Ishikawa (cell line): ENCODE data around the gene CLTCL1.

Source experiments
- CEBPB ChIP-seq: IDR thresholded peaks from 2 replicates; pipeline ENCODE4 v1.6.1; 2012
- CREB1 ChIP-seq: IDR thresholded peaks from 2 replicates; pipeline ENCODE4 v1.6.1; 2012; ENCODE audit warnings: low read depth
- EGR1 ChIP-seq: IDR thresholded peaks from 2 replicates; pipeline ENCODE4 v1.6.1; 2012
- EP300 ChIP-seq: IDR thresholded peaks from 2 replicates; pipeline ENCODE4 v1.6.1; 2012; ENCODE audit warnings: borderline replicate concordance
- FOXM1 ChIP-seq: IDR thresholded peaks from 2 replicates; pipeline ENCODE4 v1.6.1; 2012; ENCODE audit warnings: low read depth, borderline replicate concordance
- MAX ChIP-seq: IDR thresholded peaks from 2 replicates; pipeline ENCODE4 v1.6.1; 2012
- NFIC ChIP-seq: IDR thresholded peaks from 2 replicates; pipeline ENCODE4 v1.6.1; 2012
- RAD21 ChIP-seq: IDR thresholded peaks from 2 replicates; pipeline ENCODE4 v1.6.1; 2012; ENCODE audit warnings: low read depth
- TAF1 ChIP-seq: IDR thresholded peaks from 2 replicates; pipeline ENCODE4 v1.6.1; 2012; ENCODE audit warnings: low read depth, mild to moderate bottlenecking
- TCF12 ChIP-seq: IDR thresholded peaks from 2 replicates; pipeline ENCODE4 v1.6.1; 2012; ENCODE audit warnings: low read depth
- TEAD4 ChIP-seq: IDR thresholded peaks from 2 replicates; pipeline ENCODE4 v1.6.1; 2012
- USF1 ChIP-seq: IDR thresholded peaks from 2 replicates; pipeline ENCODE4 v1.6.1; 2012
- YY1 ChIP-seq: IDR thresholded peaks from 2 replicates; pipeline ENCODE4 v1.6.1; 2012; ENCODE audit warnings: low read depth
- ZBTB7A ChIP-seq: IDR thresholded peaks from 2 replicates; pipeline ENCODE4 v1.6.1; 2012; ENCODE audit warnings: low read depth
- TF ChIP-seq, protein P1 (sequence below): IDR thresholded peaks from 2 replicates; pipeline ENCODE4 v1.6.1; 2012; ENCODE audit warnings: low read depth, mild to moderate bottlenecking

The CLTCL1 gene

DNA sequence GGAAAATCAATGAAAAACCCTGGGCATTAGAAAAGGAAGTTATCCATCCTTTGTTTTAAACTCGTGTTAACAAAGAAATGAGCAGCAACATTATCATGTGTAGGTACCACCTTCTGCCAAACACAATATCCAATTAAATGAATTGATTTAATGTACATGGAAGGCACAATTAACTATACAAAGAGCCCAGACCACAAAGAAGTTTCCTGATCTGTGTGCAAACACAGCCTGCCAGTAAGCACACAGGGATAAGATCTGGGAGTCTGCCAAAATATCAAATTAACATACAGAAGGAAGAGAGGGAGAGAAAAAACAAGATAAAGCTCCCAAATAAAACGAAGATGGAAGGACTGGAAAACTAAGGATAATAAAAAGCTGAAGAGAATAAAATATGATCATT, 58.9 kb downstream of the CLTCL1 start:
- TF ChIP-seq YY1 (no peak), USF1 (no peak), TCF12 (no peak), EP300 (no peak), CREB1 (no peak), RAD21 (no peak), TEAD4 (no peak), TAF1 (no peak), EGR1 (no peak), FOXM1 (no peak), MAX (no peak), NFIC (no peak), CEBPB (no peak), ZBTB7A (no peak)
- TF ChIP-seq, protein P1, sequence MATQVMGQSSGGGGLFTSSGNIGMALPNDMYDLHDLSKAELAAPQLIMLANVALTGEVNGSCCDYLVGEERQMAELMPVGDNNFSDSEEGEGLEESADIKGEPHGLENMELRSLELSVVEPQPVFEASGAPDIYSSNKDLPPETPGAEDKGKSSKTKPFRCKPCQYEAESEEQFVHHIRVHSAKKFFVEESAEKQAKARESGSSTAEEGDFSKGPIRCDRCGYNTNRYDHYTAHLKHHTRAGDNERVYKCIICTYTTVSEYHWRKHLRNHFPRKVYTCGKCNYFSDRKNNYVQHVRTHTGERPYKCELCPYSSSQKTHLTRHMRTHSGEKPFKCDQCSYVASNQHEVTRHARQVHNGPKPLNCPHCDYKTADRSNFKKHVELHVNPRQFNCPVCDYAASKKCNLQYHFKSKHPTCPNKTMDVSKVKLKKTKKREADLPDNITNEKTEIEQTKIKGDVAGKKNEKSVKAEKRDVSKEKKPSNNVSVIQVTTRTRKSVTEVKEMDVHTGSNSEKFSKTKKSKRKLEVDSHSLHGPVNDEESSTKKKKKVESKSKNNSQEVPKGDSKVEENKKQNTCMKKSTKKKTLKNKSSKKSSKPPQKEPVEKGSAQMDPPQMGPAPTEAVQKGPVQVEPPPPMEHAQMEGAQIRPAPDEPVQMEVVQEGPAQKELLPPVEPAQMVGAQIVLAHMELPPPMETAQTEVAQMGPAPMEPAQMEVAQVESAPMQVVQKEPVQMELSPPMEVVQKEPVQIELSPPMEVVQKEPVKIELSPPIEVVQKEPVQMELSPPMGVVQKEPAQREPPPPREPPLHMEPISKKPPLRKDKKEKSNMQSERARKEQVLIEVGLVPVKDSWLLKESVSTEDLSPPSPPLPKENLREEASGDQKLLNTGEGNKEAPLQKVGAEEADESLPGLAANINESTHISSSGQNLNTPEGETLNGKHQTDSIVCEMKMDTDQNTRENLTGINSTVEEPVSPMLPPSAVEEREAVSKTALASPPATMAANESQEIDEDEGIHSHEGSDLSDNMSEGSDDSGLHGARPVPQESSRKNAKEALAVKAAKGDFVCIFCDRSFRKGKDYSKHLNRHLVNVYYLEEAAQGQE = no peak

GRCh38 chr22:19231986-19232385, 59.5 kb downstream of the CLTCL1 start:
- no peak for TF ChIP-seq RAD21
- no peak for TF ChIP-seq CEBPB

GRCh38 chr22:19229600-19229999, 61.9 kb downstream of the CLTCL1 start:
- no peak for TF ChIP-seq YY1
- no peak for TF ChIP-seq ZBTB7A
- TF ChIP-seq CREB1 = no peak
- TF ChIP-seq TCF12 = no peak
- TF ChIP-seq, protein P1 = no peak

DNA sequence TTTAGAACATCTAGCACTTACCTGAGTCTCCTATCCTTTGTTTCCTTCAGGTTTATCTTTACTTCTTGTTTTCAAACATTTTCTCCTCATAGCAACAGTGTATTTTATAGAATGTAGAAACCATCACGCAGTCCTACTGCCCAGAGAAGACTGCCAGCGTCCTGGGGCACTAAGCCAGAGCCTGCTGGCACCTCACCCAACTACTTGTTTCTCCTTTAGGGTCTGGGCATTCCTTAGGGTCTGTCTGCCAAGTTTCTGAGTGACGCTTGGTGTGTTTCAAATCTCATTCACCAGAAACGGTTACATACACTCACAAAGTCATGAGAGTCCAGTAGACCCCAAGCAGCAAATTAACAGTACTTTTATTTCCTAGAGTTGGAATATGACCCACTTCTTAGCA, 63.3 kb downstream of the CLTCL1 start:
- TF ChIP-seq TCF12 = no peak
- no peak for TF ChIP-seq MAX
- no peak for TF ChIP-seq FOXM1
- no peak for TF ChIP-seq ZBTB7A
- TF ChIP-seq, protein P1 = no peak
- no peak for TF ChIP-seq EP300
- no peak for TF ChIP-seq RAD21
- no peak for TF ChIP-seq TEAD4
- no peak for TF ChIP-seq TAF1

- TF ChIP-seq, protein P1 = no peak
- TF ChIP-seq YY1 (no peak), TEAD4 (no peak)
Measured at GRCh38 chr22:19226428-19226827, 65.1 kb downstream of the CLTCL1 start.
